Fibroblast of lung (primary cell): Measurements from ENCODE around the gene SPINDOC.

Experiments
- CTCF ChIP-seq, 2 donors: IDR thresholded peaks in 1 of 2; conservative IDR thresholded peaks in 1 of 2; 1 replicate in 1 of 2; 2 replicates in 1 of 2; pipeline ENCODE4 v1.5.1; 2011 to 2012; ENCODE audit warnings: low read length in 2 of 2, control low read depth in 1 of 2, inconsistent platforms in 1 of 2, low read depth in 1 of 2, mild to moderate bottlenecking in 1 of 2
- EZH2 ChIP-seq: IDR thresholded peaks from 2 replicates; pipeline ENCODE4 v1.5.1; 2012; ENCODE audit warnings: low read length, control low read depth, mild to moderate bottlenecking; ENCODE audit errors: missing control alignments

- TF ChIP-seq CTCF (conservative IDR thresholded peaks at IDR 0.05 in 1 of 2, IDR thresholded peaks at IDR 0.05 in 1 of 2; ENCODE audit: low read depth in 1 of 2, low read length in 2 of 2): no peak
- TF ChIP-seq EZH2: no peak
Observed at GRCh38 chr11:63791495-63792167, 21.6 kb upstream of the SPINDOC start.
